GM23338 (cell line): Measurements from ENCODE around the gene CASP2. TPM values are rescaled to one million over a fixed set of nuclear protein-coding genes. Genes with fewer than 3 reads are reported as not detected.
A peak's percentile ranks its signal among the peaks of the same experiment; 100 is the strongest.

Experiments
- ATAC-seq: fragments of 200-7000 bp; cut with Tn5 transposase; 3 replicates; pipeline ENCODE4 v1.9.1; 2020
- DNase-seq: peaks from one replicate; pipeline ENCODE4 v3.0.0-alpha.2; 2015; ENCODE audit warnings: low spot score
- H2AFZ ChIP-seq: fragments of 200-600 bp; sonication (generic); 2 replicates; pipeline ENCODE4 v1.8.0; 2016; ENCODE audit warnings: antibody characterized with exemption, mild to moderate bottlenecking, moderate library complexity
- H3F3A ChIP-seq: fragments of 200-600 bp; sonication (generic); replicated peaks from 2 replicates; pipeline ENCODE4 v1.8.0; 2017; ENCODE audit warnings: antibody characterized with exemption, mixed run types, low read depth
- H3K27ac ChIP-seq: fragments of 200-600 bp; sonication (generic); 2 replicates; pipeline ENCODE4 v1.6.1; 2016; ENCODE audit warnings: low read depth
- H3K27me3 ChIP-seq: fragments of 200-600 bp; sonication (generic); 2 replicates; pipeline ENCODE4 v1.8.0; 2016; ENCODE audit warnings: mild to moderate bottlenecking, mixed run types, moderate library complexity; ENCODE audit not compliant: insufficient read depth
- H3K36me3 ChIP-seq: fragments of 200-600 bp; sonication (generic); 2 replicates; pipeline ENCODE4 v1.8.0; 2016; ENCODE audit warnings: mild to moderate bottlenecking; ENCODE audit not compliant: insufficient read depth
- H3K4me1 ChIP-seq: fragments of 200-600 bp; sonication (generic); 2 replicates; pipeline ENCODE4 v1.8.0; 2016; ENCODE audit warnings: mild to moderate bottlenecking, moderate library complexity; ENCODE audit not compliant: insufficient read depth
- H3K4me2 ChIP-seq: fragments of 200-600 bp; sonication (generic); 2 replicates; pipeline ENCODE4 v1.7.1; 2017; ENCODE audit warnings: mixed run types
- H3K4me3 ChIP-seq: fragments of 200-600 bp; sonication (generic); 2 replicates; pipeline ENCODE4 v1.6.1; 2016; ENCODE audit warnings: mixed run types
- H3K79me2 ChIP-seq: fragments of 200-600 bp; sonication (generic); replicated peaks from 2 replicates; pipeline ENCODE4 v1.8.0; 2017; ENCODE audit warnings: mild to moderate bottlenecking; ENCODE audit not compliant: insufficient read depth
- H3K9me2 ChIP-seq: fragments of 200-600 bp; sonication (generic); 2 replicates; pipeline ENCODE4 v1.8.0; 2017; ENCODE audit not compliant: insufficient read depth
- H4K20me1 ChIP-seq: fragments of 200-600 bp; sonication (generic); replicated peaks from 2 replicates; pipeline ENCODE4 v1.8.0; 2017; ENCODE audit warnings: mild to moderate bottlenecking; ENCODE audit not compliant: insufficient read depth
- H3K27ac Mint-ChIP-seq: 2 replicates; pipeline ENCODE4 v1.8.0; 2020; ENCODE audit warnings: inconsistent platforms, mild to moderate bottlenecking, moderate library complexity, mixed read lengths
- H3K27me3 Mint-ChIP-seq: 3 replicates; pipeline ENCODE4 v1.8.0; 2022; ENCODE audit warnings: low read depth, mild to moderate bottlenecking, moderate library complexity, mixed read lengths, inconsistent platforms; ENCODE audit not compliant: insufficient read depth, poor library complexity
- H3K36me3 Mint-ChIP-seq: 3 replicates; pipeline ENCODE4 v1.8.0; 2021; ENCODE audit warnings: low read depth, mild to moderate bottlenecking, inconsistent platforms, moderate library complexity, mixed read lengths
- H3K4me1 Mint-ChIP-seq: 3 replicates; pipeline ENCODE4 v1.8.0; 2020; ENCODE audit warnings: mild to moderate bottlenecking, inconsistent platforms, mixed read lengths
- H3K4me3 Mint-ChIP-seq: 3 replicates; pipeline ENCODE4 v1.8.0; 2021; ENCODE audit warnings: moderate library complexity, mild to moderate bottlenecking, inconsistent platforms, mixed read lengths
- H3K9me3 Mint-ChIP-seq: 3 replicates; pipeline ENCODE4 v1.8.0; 2020; ENCODE audit warnings: moderate library complexity, mild to moderate bottlenecking, inconsistent platforms, mixed read lengths
- CTCF ChIP-seq, 2 experiments: fragments of 200-600 bp in 1 of 2; sonication (generic) in 1 of 2; conservative IDR thresholded peaks; 2 replicates each; pipeline versions ENCODE4 v1.5.1 to v1.6.1; 2016 to 2017; ENCODE audit warnings: antibody characterized with exemption in 2 of 2, low read depth in 2 of 2, mild to moderate bottlenecking in 2 of 2, moderate library complexity in 1 of 2
- EZH2 ChIP-seq: fragments of 200-600 bp; sonication (generic); IDR thresholded peaks from one replicate; pipeline ENCODE4 v1.8.0; 2017; ENCODE audit warnings: antibody characterized with exemption, mild to moderate bottlenecking, low read depth; ENCODE audit not compliant: unreplicated experiment
- STAT1 ChIP-seq: IDR thresholded peaks from one replicate; pipeline ENCODE4 v1.6.1; 2016; ENCODE audit warnings: antibody characterized with exemption; ENCODE audit not compliant: unreplicated experiment
- polyA plus RNA-seq: library from polyadenylated mRNA; unstranded; fragments of >200 nt; fragmentation: Nextera tagmentation; extraction: Ambion mirVana; gene quantifications from 2 replicates; pipeline ENCODE4 v1.2.1, GENCODE V29; 2016
- total RNA-seq: library from RNA; depleted of rRNA; stranded (reverse); fragments of >200 nt; shearing (Covaris generic); gene quantifications from 2 replicates; pipeline ENCODE4 v1.2.3, GENCODE V29; 2014
- TF ChIP-seq, protein P1 (sequence below): IDR thresholded peaks from one replicate; pipeline ENCODE4 v1.6.1; 2018; ENCODE audit warnings: antibody characterized with exemption; ENCODE audit not compliant: unreplicated experiment

The CASP2 gene
- total and polyA plus RNA-seq, 2 experiments from 2014 or later: 17.7 to 21.8 TPM

DNA sequence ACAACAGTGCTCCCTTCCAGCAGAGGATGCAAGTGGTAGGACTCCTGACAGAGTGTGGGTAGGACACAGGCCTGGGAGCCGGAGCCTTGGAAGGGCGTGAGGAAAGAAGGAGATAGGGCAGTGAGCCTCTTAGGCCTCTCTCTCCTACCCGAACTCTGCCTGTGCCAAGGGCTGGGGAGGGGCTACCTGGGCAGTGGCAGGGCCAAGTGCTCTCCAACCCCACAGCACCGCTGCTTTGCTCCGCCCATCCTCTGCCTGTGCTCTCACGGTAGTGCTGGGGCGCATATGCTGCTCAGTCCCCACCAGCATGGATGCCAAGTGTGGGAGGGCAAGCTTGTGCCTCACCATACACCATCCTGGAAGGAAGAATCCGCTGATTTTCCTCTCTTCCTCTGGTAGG lies 66.8 kb downstream of the CASP2 start:
- H3K4me3 ChIP-seq: no peak overlapping the region
- no peak overlapping the region for H3K27ac ChIP-seq
- no peaks in the 10 kb centered on the region; the same call in 1 of the 2 replicates for H3K4me1 ChIP-seq
- TF ChIP-seq CTCF (conservative IDR thresholded peaks at IDR 0.05; ENCODE audit: low read depth in 2 of 2) (no peak), STAT1 (no peak)
- TF ChIP-seq, protein P1, sequence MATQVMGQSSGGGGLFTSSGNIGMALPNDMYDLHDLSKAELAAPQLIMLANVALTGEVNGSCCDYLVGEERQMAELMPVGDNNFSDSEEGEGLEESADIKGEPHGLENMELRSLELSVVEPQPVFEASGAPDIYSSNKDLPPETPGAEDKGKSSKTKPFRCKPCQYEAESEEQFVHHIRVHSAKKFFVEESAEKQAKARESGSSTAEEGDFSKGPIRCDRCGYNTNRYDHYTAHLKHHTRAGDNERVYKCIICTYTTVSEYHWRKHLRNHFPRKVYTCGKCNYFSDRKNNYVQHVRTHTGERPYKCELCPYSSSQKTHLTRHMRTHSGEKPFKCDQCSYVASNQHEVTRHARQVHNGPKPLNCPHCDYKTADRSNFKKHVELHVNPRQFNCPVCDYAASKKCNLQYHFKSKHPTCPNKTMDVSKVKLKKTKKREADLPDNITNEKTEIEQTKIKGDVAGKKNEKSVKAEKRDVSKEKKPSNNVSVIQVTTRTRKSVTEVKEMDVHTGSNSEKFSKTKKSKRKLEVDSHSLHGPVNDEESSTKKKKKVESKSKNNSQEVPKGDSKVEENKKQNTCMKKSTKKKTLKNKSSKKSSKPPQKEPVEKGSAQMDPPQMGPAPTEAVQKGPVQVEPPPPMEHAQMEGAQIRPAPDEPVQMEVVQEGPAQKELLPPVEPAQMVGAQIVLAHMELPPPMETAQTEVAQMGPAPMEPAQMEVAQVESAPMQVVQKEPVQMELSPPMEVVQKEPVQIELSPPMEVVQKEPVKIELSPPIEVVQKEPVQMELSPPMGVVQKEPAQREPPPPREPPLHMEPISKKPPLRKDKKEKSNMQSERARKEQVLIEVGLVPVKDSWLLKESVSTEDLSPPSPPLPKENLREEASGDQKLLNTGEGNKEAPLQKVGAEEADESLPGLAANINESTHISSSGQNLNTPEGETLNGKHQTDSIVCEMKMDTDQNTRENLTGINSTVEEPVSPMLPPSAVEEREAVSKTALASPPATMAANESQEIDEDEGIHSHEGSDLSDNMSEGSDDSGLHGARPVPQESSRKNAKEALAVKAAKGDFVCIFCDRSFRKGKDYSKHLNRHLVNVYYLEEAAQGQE: no peak
- DNase-seq: no peak
- H3K36me3 ChIP-seq: peaks cover 11% of the 10 kb centered on the region
- H3K79me2 ChIP-seq: no peaks in the 10 kb centered on the region
- no peaks in the 10 kb centered on the region; the same call in 1 of the 2 replicates for H3K9me2 ChIP-seq
- no peak overlapping the region for H2AFZ ChIP-seq
- no peak overlapping the region for H3K27ac Mint-ChIP-seq
- peaks cover 56% of the 10 kb centered on the region for H3K36me3 Mint-ChIP-seq
- no peaks in the 10 kb centered on the region; the same call in 2 of the 3 replicates for H3K9me3 Mint-ChIP-seq
- H3K27me3 Mint-ChIP-seq: peaks cover 13% of the 10 kb centered on the region
- no peaks in the 10 kb centered on the region for H3K27me3 ChIP-seq
- no peak overlapping the region for H3K4me2 ChIP-seq
- ATAC-seq: peak; percentile 28
- peaks cover 31% of the 10 kb centered on the region for H3K4me1 Mint-ChIP-seq
- H3K4me3 Mint-ChIP-seq: no peak overlapping the region
- H4K20me1 ChIP-seq: no peaks in the 10 kb centered on the region
- H3F3A ChIP-seq: no peaks in the 10 kb centered on the region

- TF ChIP-seq CTCF (conservative IDR thresholded peaks at IDR 0.05; ENCODE audit: low read depth in 2 of 2): peak; percentile 41 to 60; a peak in 3 of 4 replicates
- TF ChIP-seq EZH2: no peak
- Histone ChIP-seq H3K79me2 (no peaks in the 10 kb centered on the region), H3K36me3 (peaks cover 11% of the 10 kb centered on the region), H2AFZ (no peak overlapping the region), H3K9me2 (no peaks in the 10 kb centered on the region; the same call in 1 of the 2 replicates), H4K20me1 (no peaks in the 10 kb centered on the region), H3K27me3 (no peaks in the 10 kb centered on the region), H3K4me3 (no peak overlapping the region), H3F3A (no peaks in the 10 kb centered on the region), H3K4me2 (no peak overlapping the region), H3K4me1 (peaks cover 2% of the 10 kb centered on the region; the same call in 1 of the 2 replicates), H3K27ac (no peak overlapping the region)
- Mint-ChIP-seq H3K36me3 (peaks cover 58% of the 10 kb centered on the region), H3K27me3 (peaks cover 12% of the 10 kb centered on the region), H3K4me1 (peaks cover 37% of the 10 kb centered on the region), H3K4me3 (no peak overlapping the region), H3K27ac (no peak overlapping the region), H3K9me3 (no peaks in the 10 kb centered on the region; the same call in 1 of the 3 replicates)
- DNase-seq (peak; percentile 55), ATAC-seq (peak; percentile 50)
These were observed 67.6 kb downstream of the CASP2 start for GRCh38 chr7:143355450-143356385.
